GM19372 (cell line): Measurements from ENCODE around the gene PRM3.

ENCODE experiments used
- ATAC-seq: cut with Tn5 transposase; IDR thresholded peaks from one replicate; pipeline ENCODE4 v1.9.1; 2021; ENCODE audit warnings: mild to moderate bottlenecking, low read depth, moderate library complexity; ENCODE audit not compliant: unreplicated experiment

Gene PRM3

GRCh38 chr16:11272921-11273720 is at the start of gene PRM3:
Gene PRM3 (minus strand): TSS chr16:11273629. CDS start chr16:11273595, 34 bp downstream.
- no peak for ATAC-seq

GRCh38 chr16:11322823-11323222 is 49.4 kb upstream of the PRM3 start:
- ATAC-seq = no peak

- no peak for ATAC-seq
These were observed 48.2 kb upstream of the PRM3 start for GRCh38 chr16:11321662-11322061.

- no peak for ATAC-seq
These were observed 46.7 kb upstream of the PRM3 start for GRCh38 chr16:11320170-11320569.

GRCh38 chr16:11319529-11320146 is 46.2 kb upstream of the PRM3 start:
- no peak for ATAC-seq

GRCh38 chr16:11318817-11319216 is 45.4 kb upstream of the PRM3 start:
- ATAC-seq = no peak

- no peak for ATAC-seq
These were observed 43.0 kb upstream of the PRM3 start for GRCh38 chr16:11316331-11317015.

- ATAC-seq = no peak
These were observed 42.1 kb upstream of the PRM3 start for GRCh38 chr16:11315510-11315909.

- no peak for ATAC-seq
These were observed 41.0 kb upstream of the PRM3 start for GRCh38 chr16:11314309-11314894.

- no peak for ATAC-seq
These were observed 40.3 kb upstream of the PRM3 start for GRCh38 chr16:11313493-11314308.

GRCh38 chr16:11312718-11313492 is 39.5 kb upstream of the PRM3 start:
- ATAC-seq = no peak

- ATAC-seq = no peak
These were observed 37.6 kb upstream of the PRM3 start for GRCh38 chr16:11310997-11311561.

- no peak for ATAC-seq
These were observed 37.2 kb upstream of the PRM3 start for GRCh38 chr16:11310634-11310977.

GRCh38 chr16:11309895-11310633 is 36.6 kb upstream of the PRM3 start:
- no peak for ATAC-seq

GRCh38 chr16:11308493-11309283 is 35.3 kb upstream of the PRM3 start:
- ATAC-seq = no peak

- ATAC-seq = no peak
These were observed 34.4 kb upstream of the PRM3 start for GRCh38 chr16:11307639-11308492.
